Measurements from ENCODE around the gene C16orf74. TPM values are rescaled to one million over a fixed set of nuclear protein-coding genes. Genes with fewer than 3 reads are reported as not detected.

Gene C16orf74
- total RNA-seq, 4 donors from 2014 or later, result 1.3 TPM; not detected in 3

- Histone ChIP-seq H3K27me3 (no peaks in the 10 kb centered on the region), H3K4me3 (no peak overlapping the region), H3K36me3 (peaks cover 0 to 65% of the 10 kb centered on the region in 2 donors), H3K4me1 (peaks cover 14 to 21% of the 10 kb centered on the region in 2 donors), H3K27ac (peak overlapping the region in 1 of 4 donors; percentile 62), H3K9me3 (no peaks in the 10 kb centered on the region)
- in situ Hi-C loops (cut with MboI; ENCODE audit: low sequenced_read_pairs in 4 of 4), result no loop called here
- ATAC-seq (no peak), DNase-seq (no peak)
- intact Hi-C loops (cut with DNase I; ENCODE audit: low total_unique reads), result loop anchor here (1.0 to 2.0 kb wide), 2 partner anchors 60 to 101 kb away; no protein-coding TSS in a partner anchor
- TF ChIP-seq CTCF (IDR thresholded peaks at IDR 0.05 in 4 of 5, conservative IDR thresholded peaks at IDR 0.05 in 1 of 5), result no peak
- no peak for TF ChIP-seq POLR2A (IDR thresholded peaks at IDR 0.05)
Measured at GRCh38 chr16:85658504-85659326, 92.2 kb downstream of the C16orf74 start.

- intact Hi-C loops (cut with DNase I; ENCODE audit: low total_unique reads), result loop anchor here (2.0 kb wide), 1 partner anchor 61 kb away; no protein-coding TSS in a partner anchor
- TF ChIP-seq POLR2A (IDR thresholded peaks at IDR 0.05), result no peak
- TF ChIP-seq CTCF (IDR thresholded peaks at IDR 0.05 in 4 of 5, conservative IDR thresholded peaks at IDR 0.05 in 1 of 5), result no peak
- H3K4me3 ChIP-seq, result no peak overlapping the region
- peaks cover 17 to 21% of the 10 kb centered on the region in 2 donors for H3K4me1 ChIP-seq
- peaks cover 0 to 58% of the 10 kb centered on the region in 2 donors for H3K36me3 ChIP-seq
- in situ Hi-C loops (cut with MboI; ENCODE audit: low sequenced_read_pairs in 4 of 4), result no loop called here
- no peak overlapping the region for H3K27ac ChIP-seq
- DNase-seq (no peak), ATAC-seq (no peak)
- no peaks in the 10 kb centered on the region for H3K9me3 ChIP-seq
- H3K27me3 ChIP-seq, result no peaks in the 10 kb centered on the region
Measured at GRCh38 chr16:85657996-85658395, 92.9 kb downstream of the C16orf74 start.

MicroRNAs encoded within 50 kb of the gene (microRNA counts, 767-probe panel; counts per million panel counts)
- microRNA hsa-miR-1910, result 356 to 448 counts per million in 2 donors

Small RNAs within 50 kb of the gene (microRNA-seq; reads per million reads assigned to microRNA genes)
- 0 reads per million in 2 donors for gene MIR1910 (ENCODE audit: borderline replicate concordance in 2 of 2)

Other genes starting within 250 kb of the C16orf74 start
- gene GSE1, start 137.8 kb downstream of the C16orf74 start, total RNA-seq, result 10 to 100 TPM; 45.1 to 89.3 (median 71.3) TPM
- gene GINS2, start 62.1 kb downstream of the C16orf74 start, total RNA-seq, result 1 to 10 TPM in 2 of 4 donors, under 1 TPM in 1, not detected in 1; 0.33 to 1.6 (median 1.6) TPM
- 10 to 100 TPM; 29.6 to 39.8 (median 36.4) TPM for gene EMC8, start 48.4 kb upstream of the C16orf74 start, total RNA-seq
- 100 to 1,000 TPM; 666 to 782 (median 689) TPM for gene COX4I1, start 48.6 kb upstream of the C16orf74 start, total RNA-seq
- gene IRF8, start 148.1 kb upstream of the C16orf74 start, total RNA-seq, result 1 to 10 TPM; 1.5 to 3.1 (median 2.8) TPM

Measured in gastrocnemius medialis (tissue), 4 donors.